ENCODE data around the gene C9orf72.
"Not testable (repeated sequence)": the region's sequence is repeated elsewhere in the genome, so short reads cannot be mapped to it uniquely, and the experiment has no call there.

The C9orf72 gene

DNA sequence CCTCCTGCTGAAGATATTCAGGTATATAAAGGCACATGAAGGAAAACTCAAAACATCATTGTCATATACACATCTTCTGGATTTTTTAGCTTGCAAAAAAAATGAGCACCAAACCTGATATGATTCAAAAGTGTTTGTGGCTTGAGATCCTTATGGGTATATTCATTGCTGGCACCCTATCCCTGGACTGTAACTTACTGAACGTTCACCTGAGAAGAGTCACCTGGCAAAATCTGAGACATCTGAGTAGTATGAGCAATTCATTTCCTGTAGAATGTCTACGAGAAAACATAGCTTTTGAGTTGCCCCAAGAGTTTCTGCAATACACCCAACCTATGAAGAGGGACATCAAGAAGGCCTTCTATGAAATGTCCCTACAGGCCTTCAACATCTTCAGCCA is 49.0 kb downstream of the C9orf72 start, which contains the start of gene IFNK:
IFNK (plus strand) TSS at position 55 of the 400 bp plus-strand sequence; CDS start at position 102, 47 bp downstream.
- H3K27ac ChIP-seq = peak within 1 kb of the TSS in 1 of 21 experiments; percentile 5
- H3K4me3 ChIP-seq = no peak within 1 kb of the TSS

GRCh38 chr9:27523141-27523540 is 50.1 kb downstream of the C9orf72 start:
- no peak overlapping the region for H3K27ac ChIP-seq

GRCh38 chr9:27520986-27521385 is 52.3 kb downstream of the C9orf72 start:
- Histone ChIP-seq H3K27ac (no peak overlapping the region), H3K4me3 (no peak overlapping the region)

More at GRCh38 chr9:27523141-27523540, 50.1 kb downstream of the C9orf72 start:
- no peak overlapping the region for H3K4me3 ChIP-seq

DNA sequence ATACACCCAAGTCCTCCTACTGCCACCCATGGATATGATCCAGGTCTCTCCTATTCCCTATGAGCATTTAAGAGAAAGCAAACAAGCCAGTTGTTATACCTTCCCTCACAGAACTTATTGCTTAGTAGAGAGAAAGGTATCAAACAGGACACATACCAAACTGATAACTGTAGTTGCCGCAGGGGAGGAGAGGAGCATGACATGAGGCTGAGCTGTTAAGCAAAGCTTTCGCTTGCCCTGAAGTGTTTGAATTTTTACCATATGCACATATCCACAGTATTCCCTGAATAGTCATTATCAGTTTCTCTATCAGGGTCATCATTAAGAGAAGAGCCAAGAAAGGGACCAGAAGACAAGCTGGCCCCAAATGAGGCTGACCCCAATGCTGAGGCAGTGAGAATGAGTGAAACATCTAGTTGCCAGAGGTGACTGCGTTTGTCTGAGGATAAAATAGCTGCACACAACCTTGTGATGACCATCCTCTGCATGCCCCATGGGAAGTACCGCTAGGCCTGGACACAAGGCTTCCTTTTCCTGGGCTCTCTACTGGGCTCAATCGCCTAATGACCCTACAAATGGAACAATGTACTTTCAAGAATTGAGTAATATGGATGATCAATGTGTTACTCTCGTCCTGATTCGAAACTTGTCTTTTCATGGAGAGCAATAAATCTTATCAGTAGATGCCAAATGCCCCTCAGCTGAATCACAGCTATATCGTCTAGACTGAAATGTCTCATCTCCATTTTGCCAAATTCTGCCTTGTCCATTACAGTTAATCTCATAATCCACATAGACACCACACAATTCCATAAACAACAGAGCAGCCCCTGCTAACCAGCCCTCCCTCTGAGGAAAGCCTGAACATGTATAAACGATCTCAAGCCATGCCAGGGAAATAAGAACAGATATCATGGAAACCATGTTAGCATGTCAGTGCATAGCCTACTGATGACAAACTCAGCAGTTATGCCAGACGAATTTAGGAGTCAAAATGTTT is 53.5 kb downstream of the C9orf72 start:
- Histone ChIP-seq H3K4me3 (no peak overlapping the region), H3K27ac (peak overlapping the region in 6 of 21 experiments; percentile 5 to 57 (median 29))

GRCh38 chr9:27518809-27519208 is 54.5 kb downstream of the C9orf72 start:
- Histone ChIP-seq H3K27ac (peak overlapping the region in 1 of 21 experiments; percentile 14), H3K4me3 (no peak overlapping the region)

DNA sequence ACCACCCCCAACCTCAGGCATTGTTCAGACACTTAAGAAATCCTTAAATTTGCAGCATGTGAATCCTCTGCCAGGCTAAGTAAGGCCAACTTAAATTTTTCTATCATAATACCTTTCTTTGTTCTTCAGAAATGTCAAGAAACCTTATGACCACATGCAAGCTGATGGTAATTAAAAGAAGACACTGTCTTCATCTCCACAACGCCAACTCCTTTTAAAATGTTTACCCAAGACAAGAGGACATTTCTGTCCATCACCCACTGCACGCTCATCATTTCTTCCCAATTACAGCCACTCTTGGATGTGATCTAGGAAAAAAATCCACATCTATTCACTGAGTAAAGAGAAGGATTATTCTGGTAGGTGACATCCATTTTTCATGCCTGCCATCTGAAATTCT is 55.3 kb downstream of the C9orf72 start:
- no peak overlapping the region for H3K27ac ChIP-seq
- no peak overlapping the region for H3K4me3 ChIP-seq

GRCh38 chr9:27514551-27514950 is 58.7 kb downstream of the C9orf72 start:
- no peak overlapping the region for H3K27ac ChIP-seq

GRCh38 chr9:27511771-27512170 is 61.5 kb downstream of the C9orf72 start:
- no peak overlapping the region for H3K27ac ChIP-seq
- H3K4me3 ChIP-seq = no peak overlapping the region

More at GRCh38 chr9:27514551-27514950, 58.7 kb downstream of the C9orf72 start:
- no peak overlapping the region for H3K4me3 ChIP-seq

DNA sequence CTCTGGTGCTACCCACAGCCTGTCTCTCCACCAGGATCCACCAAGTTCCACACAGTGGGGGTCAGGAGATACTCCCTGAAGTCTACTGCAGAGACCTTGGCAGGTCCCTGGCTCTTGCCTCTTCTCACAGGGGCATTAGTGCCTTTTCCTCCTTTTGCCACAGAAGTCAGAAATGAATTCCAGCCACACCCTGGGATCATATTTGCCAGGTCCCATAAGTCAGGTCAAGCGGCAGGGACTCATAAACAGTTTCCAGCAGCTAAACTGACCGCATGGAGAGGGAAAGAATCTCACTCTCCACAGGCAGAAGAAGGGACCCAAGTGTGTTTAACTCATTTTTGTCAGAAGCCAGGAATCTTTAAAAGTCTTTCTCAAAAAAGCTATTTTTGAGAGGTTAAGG is 62.5 kb downstream of the C9orf72 start:
- H3K4me3 ChIP-seq = no peak overlapping the region
- H3K27ac ChIP-seq = no peak overlapping the region

- H3K27ac ChIP-seq = no peak overlapping the region
Measured at GRCh38 chr9:27506981-27507380, 66.3 kb downstream of the C9orf72 start.

GRCh38 chr9:27505744-27506161 is 67.5 kb downstream of the C9orf72 start:
- Histone ChIP-seq H3K4me3 (no peak overlapping the region), H3K27ac (no peak overlapping the region)

More at GRCh38 chr9:27506981-27507380, 66.3 kb downstream of the C9orf72 start:
- no peak overlapping the region for H3K4me3 ChIP-seq

DNA sequence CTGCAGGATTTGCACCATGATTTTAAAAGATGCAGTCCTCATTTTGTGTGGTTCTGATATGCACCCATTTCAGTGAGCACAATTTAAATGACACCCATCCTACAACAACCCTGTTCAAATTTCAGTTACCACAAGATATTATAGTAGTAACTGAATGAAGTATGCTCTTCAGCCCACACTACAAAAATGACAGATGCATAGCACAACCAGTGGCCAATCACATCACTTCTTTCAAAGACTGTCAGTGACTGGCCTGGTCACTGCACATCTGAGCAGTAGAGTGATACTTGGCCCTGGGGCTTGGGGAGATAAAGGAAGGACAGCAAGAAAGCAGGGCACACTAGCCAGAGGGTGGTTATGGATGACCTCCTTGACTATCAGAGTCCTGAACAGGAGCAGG is 69.0 kb downstream of the C9orf72 start:
- no peak overlapping the region for H3K4me3 ChIP-seq

DNA sequence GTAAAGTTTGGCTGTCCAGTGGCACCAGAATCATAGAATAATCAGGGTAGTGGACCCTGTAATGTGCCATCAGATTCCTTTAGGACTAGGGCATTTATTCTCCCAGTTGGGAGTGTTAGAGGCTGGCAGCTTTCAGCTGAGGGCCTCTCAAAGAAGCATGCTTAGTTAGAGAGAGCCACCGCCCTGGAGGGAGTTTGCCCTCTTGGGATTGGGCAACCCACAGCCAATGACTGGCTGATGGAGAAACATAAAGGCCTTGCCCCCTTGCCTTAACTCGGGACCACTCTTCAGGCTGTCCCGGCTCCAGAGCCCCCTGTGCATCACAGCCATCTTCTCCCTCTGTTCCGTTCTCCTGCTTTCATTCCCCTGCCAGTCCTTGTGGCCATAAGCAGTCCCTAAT is 69.7 kb downstream of the C9orf72 start:
- no peak overlapping the region for H3K4me3 ChIP-seq
- no peak overlapping the region for H3K27ac ChIP-seq

More for the DNA sequence above, 69.0 kb downstream of the C9orf72 start:
- H3K27ac ChIP-seq = no peak overlapping the region

DNA sequence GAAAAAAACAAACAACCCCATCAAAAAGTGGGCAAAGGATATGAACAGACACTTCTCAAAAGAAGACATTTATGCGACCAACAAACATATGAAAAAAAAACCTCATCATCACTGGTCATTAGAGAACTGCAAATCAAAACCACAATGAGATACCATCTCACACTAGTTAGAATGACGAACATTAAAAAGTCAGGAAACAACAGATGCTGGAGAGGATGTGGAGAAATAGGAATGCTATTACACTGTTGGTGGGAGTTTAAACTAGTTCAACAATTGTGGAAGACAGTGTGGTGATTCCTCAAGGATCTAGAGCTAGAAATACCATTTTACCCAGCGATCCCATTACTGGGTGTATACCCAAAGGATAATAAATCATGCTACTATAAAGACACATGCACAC is 72.4 kb downstream of the C9orf72 start:
- not testable (repeated sequence) for H3K4me3 ChIP-seq, H3K27ac ChIP-seq

DNA sequence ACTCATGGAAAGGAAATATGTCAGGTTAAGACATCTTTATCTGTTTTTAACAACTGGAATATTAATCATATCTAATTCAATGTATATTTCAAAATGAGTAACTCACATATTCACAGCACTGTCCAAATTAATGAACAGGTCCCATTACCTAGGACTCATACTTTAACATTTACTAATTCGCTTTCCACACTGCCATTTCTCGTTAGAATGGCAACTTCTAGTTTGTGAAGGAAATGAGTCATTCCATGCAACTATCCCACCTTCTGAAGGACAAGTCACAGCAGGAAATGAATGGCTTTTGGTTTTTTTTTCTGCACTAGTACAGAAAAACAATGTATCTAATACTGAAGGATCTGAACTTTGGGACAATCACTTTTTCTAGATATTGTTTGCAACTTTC is 73.8 kb downstream of the C9orf72 start:
- Histone ChIP-seq H3K27ac (peak overlapping the region in 10 of 21 experiments; percentile 0 to 70 (median 41)), H3K4me3 (no peak overlapping the region)

DNA sequence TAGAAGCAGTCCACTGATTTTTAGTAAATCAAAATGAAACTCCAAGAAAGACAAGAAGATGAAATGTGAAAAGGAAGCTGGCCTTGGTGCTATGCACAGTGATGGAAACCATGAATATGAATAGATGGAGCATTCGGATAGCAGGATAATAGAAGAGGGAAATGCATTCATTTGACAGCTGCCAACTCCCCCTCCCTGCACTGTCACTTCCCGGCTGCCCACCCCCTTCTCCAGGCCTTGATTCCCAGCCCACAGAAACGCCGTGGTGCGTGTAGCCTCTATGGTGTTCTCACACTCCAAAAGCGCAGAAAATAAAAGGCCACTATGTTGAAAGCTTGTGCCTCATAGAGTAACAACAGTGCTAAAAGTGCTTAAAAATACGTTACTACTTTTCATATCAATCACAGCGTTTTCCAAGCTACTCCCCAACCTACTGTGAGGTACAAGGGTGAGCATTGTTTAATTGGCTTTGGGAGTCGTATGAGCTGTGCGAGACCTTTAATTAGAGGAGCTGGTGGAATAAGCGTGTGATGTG is 75.3 kb downstream of the C9orf72 start:
- H3K4me3 ChIP-seq = no peak overlapping the region
- H3K27ac ChIP-seq = peak overlapping the region in 9 of 21 experiments; percentile 0 to 70 (median 19)
